ENCODE results near the gene CGB8. TPM values are rescaled to one million over a fixed set of nuclear protein-coding genes. Genes with fewer than 3 reads are reported as not detected.
"Not testable (repeated sequence)": the region's sequence is repeated elsewhere in the genome, so short reads cannot be mapped to it uniquely, and the experiment has no call there.

The CGB8 gene
- polyA plus RNA-seq, 3 donors: 0.39 TPM; not detected in 2

GRCh38 chr19:49031642-49032301 lies 17.1 kb downstream of the CGB8 start, which contains the start of gene CGB2:
Gene CGB2, plus strand, starts transcription at chr19:49031890. Its CDS starts 206 bp downstream, at chr19:49032096.
- not testable (repeated sequence) for DNase-seq

DNA sequence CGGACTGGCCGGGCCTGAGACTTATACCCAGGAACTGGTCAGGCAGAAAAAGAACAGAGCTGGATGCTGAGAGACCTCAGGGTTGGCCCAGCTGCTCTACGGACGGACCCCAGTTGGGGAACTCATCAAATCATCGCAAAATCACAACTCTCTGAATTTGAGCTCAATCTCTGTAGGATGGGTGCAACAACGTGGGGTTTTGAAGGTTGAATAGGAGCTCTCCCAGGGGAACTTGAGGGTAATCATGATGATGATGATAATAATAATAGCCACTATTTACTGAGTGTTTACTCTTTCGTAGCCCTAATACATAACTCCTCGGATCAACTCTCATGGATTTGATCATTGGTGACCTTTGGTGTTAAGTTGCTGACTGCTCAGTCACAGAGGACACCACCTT lies 18.6 kb downstream of the CGB8 start:
- DNase-seq: not testable (repeated sequence)

GRCh38 chr19:49029749-49030148 lies 19.2 kb downstream of the CGB8 start:
- DNase-seq: not testable (repeated sequence)

- not testable (repeated sequence) for DNase-seq
Measured at GRCh38 chr19:49028686-49029085, 20.2 kb downstream of the CGB8 start.

- DNase-seq: not testable (repeated sequence)
Measured at GRCh38 chr19:49025599-49025998, 23.3 kb downstream of the CGB8 start.

DNA sequence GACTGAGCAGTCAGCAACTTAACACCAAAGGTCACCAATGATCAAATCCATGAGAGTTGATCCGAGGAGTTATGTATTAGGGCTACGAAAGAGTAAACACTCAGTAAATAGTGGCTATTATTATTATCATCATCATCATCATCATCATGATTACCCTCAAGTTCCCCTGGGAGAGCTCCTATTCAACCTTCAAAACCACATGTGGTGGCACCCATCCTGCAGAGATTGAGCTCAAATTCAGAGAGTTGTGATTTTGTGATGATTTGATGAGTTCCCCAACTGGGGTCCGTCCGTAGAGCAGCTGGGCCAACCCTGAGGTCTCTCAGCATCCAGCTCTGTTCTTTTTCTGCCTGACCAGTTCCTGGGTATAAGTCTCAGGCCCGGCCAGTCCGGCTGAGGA lies 23.8 kb downstream of the CGB8 start:
- not testable (repeated sequence) for DNase-seq

GRCh38 chr19:49024233-49024632 lies 24.7 kb downstream of the CGB8 start, which contains the start of gene CGB3:
Gene CGB3, minus strand, starts transcription at chr19:49024333. Its CDS starts 362 bp downstream, at chr19:49023971.
- DNase-seq: not testable (repeated sequence)

DNA sequence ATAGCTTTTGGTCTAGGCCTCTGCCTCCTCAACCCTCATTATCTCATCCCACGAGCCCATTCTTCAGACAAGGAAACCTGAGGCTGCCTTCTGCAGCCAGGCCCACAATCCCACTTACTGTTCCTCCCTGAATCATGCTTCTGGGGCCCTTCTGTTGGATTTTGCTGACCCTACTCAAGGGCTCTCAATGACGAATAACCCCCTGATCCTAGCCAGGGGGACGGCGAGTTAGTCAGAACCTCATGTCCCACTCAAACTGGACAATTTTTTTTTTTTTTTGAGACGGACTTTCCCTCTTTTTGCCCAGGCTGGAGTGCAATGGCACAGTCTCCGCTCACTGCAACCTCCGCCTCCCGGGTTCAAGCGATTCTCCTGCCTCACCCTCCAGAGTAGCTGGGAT lies 26.8 kb downstream of the CGB8 start:
- no peak for DNase-seq

GRCh38 chr19:49020931-49021895 lies 27.7 kb downstream of the CGB8 start:
- no peak for DNase-seq

GRCh38 chr19:49020342-49020741 lies 28.6 kb downstream of the CGB8 start:
- DNase-seq: no peak

DNA sequence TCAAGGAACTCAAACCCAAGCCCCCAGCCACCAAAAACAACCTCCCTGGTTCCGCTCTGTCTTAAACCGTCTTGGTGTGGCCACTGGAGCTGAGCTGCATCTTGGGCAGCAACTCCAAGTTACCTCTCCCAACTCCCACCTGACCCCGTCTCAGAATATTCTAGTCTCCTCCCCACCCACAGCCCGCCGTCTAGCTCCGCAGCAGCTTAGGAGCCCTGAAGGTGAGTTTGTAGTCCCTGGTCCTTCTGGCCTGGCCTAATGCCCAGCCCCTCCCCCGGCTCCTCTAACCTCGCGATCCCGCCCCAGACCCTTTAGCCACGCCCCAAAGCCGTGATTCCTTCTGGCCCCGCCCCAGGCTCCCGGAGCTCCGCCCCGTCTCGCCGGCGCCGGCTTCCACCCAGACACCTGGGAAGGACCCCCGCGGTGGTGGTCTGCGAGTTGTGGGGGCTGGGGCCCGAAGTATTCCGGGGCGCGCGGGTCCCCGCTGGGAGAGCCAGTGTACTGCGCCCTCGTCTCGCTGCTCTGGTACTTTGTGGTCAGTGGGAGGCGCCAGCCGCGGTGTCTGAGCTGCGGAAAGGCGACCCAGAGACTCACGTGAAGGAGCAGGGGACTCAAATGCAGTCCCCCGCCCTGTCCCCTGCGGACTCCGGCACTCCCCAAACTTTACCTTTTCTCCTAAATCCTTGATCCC lies 29.5 kb downstream of the CGB8 start:
- DNase-seq: no peak

- not testable (repeated sequence) for DNase-seq
Measured at GRCh38 chr19:49018388-49019241, 30.3 kb downstream of the CGB8 start.

GRCh38 chr19:49017666-49018351 lies 31.1 kb downstream of the CGB8 start:
- DNase-seq: peak; percentile 48

GRCh38 chr19:49017041-49017665 lies 31.8 kb downstream of the CGB8 start, which contains the start of gene LHB:
Gene LHB, minus strand, starts transcription at chr19:49017091. Its CDS starts 10 bp downstream, at chr19:49017081.
- DNase-seq: no peak

DNA sequence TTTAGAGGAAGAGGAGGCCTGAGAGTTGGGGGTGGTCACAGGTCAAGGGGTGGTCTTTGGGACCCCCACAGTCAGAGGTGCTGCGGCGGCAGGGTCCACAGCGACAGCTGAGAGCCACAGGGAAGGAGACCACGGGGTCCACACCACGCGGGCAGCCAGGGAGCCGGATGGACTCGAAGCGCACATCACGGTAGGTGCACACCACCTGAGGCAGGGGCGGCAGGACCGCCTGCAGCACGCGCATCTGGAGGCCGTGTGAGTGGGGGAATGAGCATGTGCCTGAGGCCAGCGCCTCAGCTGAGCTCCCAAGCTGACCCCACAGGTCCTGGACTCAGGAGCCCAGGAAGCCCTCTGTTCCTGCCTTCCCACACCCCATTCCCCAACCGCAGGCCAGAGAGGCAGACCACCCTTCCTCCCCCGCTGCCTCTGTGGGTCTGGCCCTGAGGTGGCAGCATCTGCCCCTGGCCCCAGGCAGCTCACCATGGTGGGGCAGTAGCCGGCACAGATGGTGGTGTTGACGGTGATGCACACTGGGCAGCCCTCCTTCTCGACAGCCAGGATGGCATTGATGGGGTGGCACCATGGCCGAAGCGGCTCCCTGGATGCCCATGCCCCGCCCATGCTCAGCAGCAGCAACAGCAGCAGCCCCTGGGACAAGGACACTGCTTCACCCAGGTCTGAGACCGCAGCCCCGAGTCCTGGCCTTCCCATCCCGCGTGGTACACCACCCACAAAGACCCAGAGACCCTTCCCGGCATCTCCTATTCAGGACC lies 32.7 kb downstream of the CGB8 start:
- DNase-seq: no peak

DNA sequence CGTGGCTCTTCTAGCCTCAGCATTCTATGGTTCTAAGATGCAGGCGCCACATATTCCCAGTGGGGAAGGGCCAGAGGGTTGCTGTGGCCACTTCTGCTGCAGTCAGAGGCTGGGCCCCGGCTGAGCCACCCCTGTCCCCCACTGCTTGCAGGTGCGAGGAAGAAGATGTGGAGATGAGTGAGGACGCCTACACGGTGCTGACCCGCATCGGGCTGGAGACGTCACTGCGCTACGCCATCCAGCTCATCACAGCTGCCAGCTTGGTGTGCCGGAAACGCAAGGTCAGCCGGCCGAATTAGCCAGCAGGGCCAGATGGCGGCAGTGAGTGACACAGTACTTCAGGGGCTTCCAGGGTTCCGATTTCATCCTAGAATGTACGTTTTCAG lies 34.0 kb downstream of the CGB8 start:
- no peak for DNase-seq

DNA sequence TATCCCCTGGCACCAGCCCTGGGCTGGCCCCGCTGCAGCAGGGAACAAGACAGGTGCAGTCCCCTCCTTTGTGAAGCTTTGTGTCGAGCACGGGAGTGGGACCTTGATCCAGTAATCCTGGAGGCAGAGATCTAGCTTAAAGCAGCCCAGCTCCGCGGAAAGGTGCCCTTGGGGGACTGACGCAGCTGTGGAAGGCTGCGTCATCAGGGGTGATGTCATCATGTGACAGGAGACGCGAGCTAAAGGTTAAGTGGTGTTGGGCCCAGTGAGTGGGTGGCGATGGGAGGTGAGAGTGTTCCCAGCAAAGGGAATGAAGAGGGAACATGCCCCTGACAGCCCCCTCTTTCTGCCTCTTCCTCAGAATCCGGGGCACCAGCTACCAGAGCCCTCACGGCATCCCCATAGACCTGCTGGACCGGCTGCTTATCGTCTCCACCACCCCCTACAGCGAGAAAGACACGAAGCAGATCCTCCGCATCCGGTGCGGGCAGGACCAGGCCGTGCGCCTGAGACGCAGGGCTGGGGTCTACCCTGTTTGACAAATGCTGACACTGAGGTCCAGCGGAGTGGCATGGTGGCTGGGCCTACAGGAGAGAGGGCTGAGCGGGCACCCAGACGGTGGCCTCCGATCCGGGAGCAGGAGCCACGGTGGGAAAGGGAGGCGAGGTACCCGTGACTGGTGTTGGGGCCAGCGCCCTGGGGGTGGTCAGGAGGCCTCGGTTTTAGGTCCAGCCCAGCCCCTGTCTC lies 34.6 kb downstream of the CGB8 start:
- DNase-seq: no peak

DNA sequence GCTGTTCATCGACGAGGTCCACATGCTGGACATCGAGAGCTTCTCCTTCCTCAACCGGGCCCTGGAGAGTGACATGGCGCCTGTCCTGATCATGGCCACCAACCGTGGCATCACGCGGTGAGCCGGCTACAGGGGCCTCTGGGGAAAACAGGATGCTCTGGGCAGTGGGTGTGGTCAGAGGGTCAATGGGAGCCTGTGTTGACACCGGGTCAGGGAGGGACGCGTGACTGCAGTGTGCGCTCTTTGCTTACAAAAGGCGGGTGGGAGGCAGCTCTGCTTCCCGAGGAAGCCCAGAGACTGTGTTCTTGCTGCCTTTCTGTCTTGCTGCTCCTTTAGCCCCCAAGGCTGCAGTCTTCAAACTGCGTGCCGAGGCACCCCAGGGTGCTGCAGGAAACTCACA lies 37.7 kb downstream of the CGB8 start:
- DNase-seq: no peak
